Psoas muscle (tissue), 8 donors: ENCODE results near the gene ZMAT5. TPM values are rescaled to one million over a fixed set of nuclear protein-coding genes. Genes with fewer than 3 reads are reported as not detected.

ENCODE experiments used
- ATAC-seq, 4 donors: fragments of 200-7000 bp; cut with Tn5 transposase; one replicate each; pipeline ENCODE4 v1.9.1; 2020; ENCODE audit warnings: moderate library complexity in 3 of 4, mild to moderate bottlenecking in 2 of 4
- DNase-seq, 2 donors: peaks; one replicate each; pipeline ENCODE4 v3.0.0-alpha.2; 2020
- H3K27ac ChIP-seq: fragments of 200-600 bp; one replicate; pipeline ENCODE4 v1.8.0; 2022
- H3K27me3 ChIP-seq, 3 donors: fragments of 200-600 bp in 1 of 3; one replicate each; pipeline versions ENCODE4 v1.6.1 to v1.8.0; 2013 to 2022; ENCODE audit warnings: low read length in 2 of 3, mild to moderate bottlenecking in 2 of 3, moderate library complexity in 1 of 3; ENCODE audit not compliant: insufficient read depth in 3 of 3
- H3K36me3 ChIP-seq, 2 donors: fragments of 200-600 bp in 1 of 2; one replicate each; pipeline versions ENCODE4 v1.6.1 to v1.8.0; 2013 to 2022; ENCODE audit warnings: low read depth in 1 of 2, mild to moderate bottlenecking in 1 of 2, moderate library complexity in 1 of 2; ENCODE audit not compliant: insufficient read depth in 1 of 2
- H3K4me1 ChIP-seq: fragments of 200-600 bp; one replicate; pipeline ENCODE4 v1.8.0; 2022
- H3K4me3 ChIP-seq: fragments of 200-600 bp; one replicate; pipeline ENCODE4 v1.8.0; 2022; ENCODE audit warnings: mild to moderate bottlenecking
- H3K9me3 ChIP-seq: fragments of 200-600 bp; one replicate; pipeline ENCODE4 v1.8.0; 2022
- CTCF ChIP-seq: fragments of 200-600 bp; IDR thresholded peaks from one replicate; pipeline ENCODE4 v1.8.0; 2022; ENCODE audit warnings: antibody characterized with exemption
- WGBS, 3 donors: extraction: QIAGEN DNeasy Blood & Tissue Kit; methylation state at CpG; one replicate each; pipeline versions ENCODE4 v1.1.6 to v1.1.7; 2013; 5-methylcytosine and 5-hydroxymethylcytosine counted together
- intact Hi-C, 2 donors: fragments of 100-400 bp; cut with DNase I; formaldehyde crosslinking; loops; one replicate each; pipeline versions ENCODE4 v1.11.0 to v1.14.2; 2022
- polyA plus RNA-seq, 3 donors: library from polyadenylated mRNA; stranded (reverse); fragments of 200-250 nt; gene quantifications; one replicate each; pipeline ENCODE4 v1.2.3, GENCODE V29; 2013
- total RNA-seq, 4 donors: library from RNA; stranded (reverse); fragmentation: NEBNext Ultra II Directional in 2 of 4; extraction: Animal tissue kit (Norgen Biotek cat#: 25700) in 2 of 4; gene quantifications; one replicate each; pipeline versions ENCODE4 v1.2.1 to v1.2.4, GENCODE V29; 2021 to 2023
- donor health status: healthy with polysubstance abuse.
- donor health status: DM: no; HTN: no; CAD: no; lungs with moderate emphysema.
- donor health status: Bipolar disorder and iron deficiency.
- donor health status: healthy.
- donor health status: DM: yes; HTN: yes; CAD: no.
- donor health status: DM: no; HTN: no; CAD: no.
- donor health status: DM: no; HTN: no; CAD: no.
- donor health status: DM: yes; HTN: yes; CAD: no.

The ZMAT5 gene
- total and polyA plus RNA-seq, 7 donors: 12.1 to 46.1 (median 27.6) TPM

GRCh38 chr22:29786031-29786430, 19.2 kb upstream of the ZMAT5 start:
- Histone ChIP-seq H3K4me3 (no peak overlapping the region), H3K36me3 (peaks cover 10 to 44% of the 10 kb centered on the region in 2 donors), H3K27ac (no peak overlapping the region), H3K27me3 (no peaks in the 10 kb centered on the region), H3K4me1 (peaks cover 16% of the 10 kb centered on the region), H3K9me3 (no peaks in the 10 kb centered on the region)
- intact Hi-C loops: no loop called here
- WGBS, 3 donors: 45 to 63% (median 59%) methylated on average over 5 of the region's 5 CpGs
- no peak for TF ChIP-seq CTCF
- ATAC-seq: no peak
- DNase-seq: no peak

GRCh38 chr22:29784451-29785361, 17.9 kb upstream of the ZMAT5 start:
- WGBS, 3 donors: 30 to 42% (median 40%) methylated on average over 9 of the region's 9 CpGs
- H3K4me1 ChIP-seq: peaks cover 22% of the 10 kb centered on the region
- peaks cover 3 to 31% of the 10 kb centered on the region in 2 donors for H3K36me3 ChIP-seq
- H3K27ac ChIP-seq: peak overlapping the region; percentile 7
- no peaks in the 10 kb centered on the region for H3K9me3 ChIP-seq
- H3K4me3 ChIP-seq: no peak overlapping the region
- H3K27me3 ChIP-seq: no peaks in the 10 kb centered on the region
- peak in 1 of 2 donors; percentile 66 for DNase-seq
- no peak for TF ChIP-seq CTCF
- ATAC-seq: no peak
- intact Hi-C loops: no loop called here

GRCh38 chr22:29782061-29782845, 15.4 kb upstream of the ZMAT5 start:
- H3K4me3 ChIP-seq: no peak overlapping the region
- DNase-seq (peak; percentile 52 to 78), ATAC-seq (peak; percentile 60 to 78 (median 70))
- peaks cover 0 to 7% of the 10 kb centered on the region in 2 donors for H3K36me3 ChIP-seq
- no peak for TF ChIP-seq CTCF
- 27 to 50% (median 42%) methylated on average over 7 of the region's 7 CpGs for WGBS, 3 donors
- peaks cover 39% of the 10 kb centered on the region for H3K4me1 ChIP-seq
- H3K9me3 ChIP-seq: no peaks in the 10 kb centered on the region
- intact Hi-C loops: no loop called here
- H3K27ac ChIP-seq: peak overlapping the region; percentile 72
- no peaks in the 10 kb centered on the region for H3K27me3 ChIP-seq

- DNase-seq (no peak), ATAC-seq (peak; percentile 16 to 46 (median 32))
- intact Hi-C loops: no loop called here
- Histone ChIP-seq H3K4me1 (peaks cover 40% of the 10 kb centered on the region), H3K9me3 (no peaks in the 10 kb centered on the region), H3K36me3 (no peaks in the 10 kb centered on the region), H3K4me3 (no peak overlapping the region), H3K27ac (peak overlapping the region; percentile 72), H3K27me3 (no peaks in the 10 kb centered on the region)
- 17 to 32% (median 17%) methylated on average over 8 of the region's 8 CpGs for WGBS, 3 donors
- TF ChIP-seq CTCF: no peak
These were observed 14.2 kb upstream of the ZMAT5 start for GRCh38 chr22:29780748-29781676.
